Nephron progenitor cell (in vitro differentiated cells): ENCODE data around the gene MBD2.

Source experiments
- DNase-seq: peaks from one replicate; pipeline ENCODE4 v3.0.0; 2021
- H3K27ac Mint-ChIP-seq: 2 replicates; pipeline ENCODE4 v1.8.0; 2021; ENCODE audit warnings: mild to moderate bottlenecking, moderate library complexity, mixed read lengths
- H3K27me3 Mint-ChIP-seq: 2 replicates; pipeline ENCODE4 v1.8.0; 2021; ENCODE audit warnings: mild to moderate bottlenecking, low read depth, mixed read lengths; ENCODE audit not compliant: poor library complexity
- H3K36me3 Mint-ChIP-seq: 2 replicates; pipeline ENCODE4 v1.8.0; 2021; ENCODE audit warnings: low read depth, mixed read lengths
- H3K4me1 Mint-ChIP-seq: 2 replicates; pipeline ENCODE4 v1.8.0; 2021; ENCODE audit warnings: mixed read lengths
- H3K4me3 Mint-ChIP-seq: 2 replicates; pipeline ENCODE4 v1.8.0; 2021; ENCODE audit warnings: mild to moderate bottlenecking, moderate library complexity, mixed read lengths
- H3K9me3 Mint-ChIP-seq: 2 replicates; pipeline ENCODE4 v1.8.0; 2021; ENCODE audit warnings: mild to moderate bottlenecking, moderate library complexity, mixed read lengths
- CTCF ChIP-seq: fragments of 200-600 bp; sonication (generic); IDR thresholded peaks from 2 replicates; pipeline ENCODE4 v1.5.0; 2021; ENCODE audit warnings: antibody characterized with exemption

Gene MBD2

GRCh38 chr18:54159906-54160305 lies 64.6 kb downstream of the MBD2 start:
- Mint-ChIP-seq H3K27me3 (no peaks in the 10 kb centered on the region), H3K27ac (no peak overlapping the region), H3K36me3 (peaks cover 20% of the 10 kb centered on the region), H3K4me3 (no peak overlapping the region), H3K4me1 (peaks cover 17% of the 10 kb centered on the region), H3K9me3 (no peaks in the 10 kb centered on the region)
- no peak for TF ChIP-seq CTCF
- DNase-seq = no peak

- peaks cover 16% of the 10 kb centered on the region for H3K36me3 Mint-ChIP-seq
- DNase-seq = no peak
- no peaks in the 10 kb centered on the region for H3K27me3 Mint-ChIP-seq
- H3K4me1 Mint-ChIP-seq = peaks cover 21% of the 10 kb centered on the region
- no peaks in the 10 kb centered on the region for H3K9me3 Mint-ChIP-seq
- H3K4me3 Mint-ChIP-seq = no peak overlapping the region
- H3K27ac Mint-ChIP-seq = peak overlapping the region; percentile 8
- no peak for TF ChIP-seq CTCF
Observed at GRCh38 chr18:54157646-54158385, 66.7 kb downstream of the MBD2 start.

- Mint-ChIP-seq H3K36me3 (peaks cover 16% of the 10 kb centered on the region), H3K4me1 (peaks cover 32% of the 10 kb centered on the region), H3K9me3 (no peaks in the 10 kb centered on the region), H3K4me3 (no peak overlapping the region), H3K27me3 (no peaks in the 10 kb centered on the region), H3K27ac (no peak overlapping the region)
- DNase-seq = no peak
- TF ChIP-seq CTCF = no peak
Observed at GRCh38 chr18:54155412-54155811, 69.1 kb downstream of the MBD2 start.

- H3K4me1 Mint-ChIP-seq = peaks cover 25% of the 10 kb centered on the region
Observed at GRCh38 chr18:54154231-54154630, 70.2 kb downstream of the MBD2 start.

GRCh38 chr18:54151376-54151775 lies 73.1 kb downstream of the MBD2 start:
- no peak for TF ChIP-seq CTCF
- H3K27me3 Mint-ChIP-seq = no peaks in the 10 kb centered on the region
- H3K27ac Mint-ChIP-seq = no peak overlapping the region
- H3K4me1 Mint-ChIP-seq = peaks cover 16% of the 10 kb centered on the region
- DNase-seq = no peak
- no peaks in the 10 kb centered on the region for H3K36me3 Mint-ChIP-seq
- H3K4me3 Mint-ChIP-seq = no peak overlapping the region
- peaks cover 4% of the 10 kb centered on the region for H3K9me3 Mint-ChIP-seq

More at GRCh38 chr18:54154231-54154630, 70.2 kb downstream of the MBD2 start:
- Mint-ChIP-seq H3K36me3 (peaks cover 9% of the 10 kb centered on the region), H3K27me3 (no peaks in the 10 kb centered on the region), H3K4me3 (no peak overlapping the region), H3K9me3 (no peaks in the 10 kb centered on the region), H3K27ac (no peak overlapping the region)
- no peak for TF ChIP-seq CTCF
- no peak for DNase-seq

- Mint-ChIP-seq H3K4me1 (peaks cover 16% of the 10 kb centered on the region), H3K4me3 (no peak overlapping the region), H3K9me3 (peaks cover 4% of the 10 kb centered on the region), H3K27ac (no peak overlapping the region), H3K27me3 (no peaks in the 10 kb centered on the region), H3K36me3 (no peaks in the 10 kb centered on the region)
- TF ChIP-seq CTCF = no peak
- DNase-seq = no peak
Observed at GRCh38 chr18:54150226-54150625, 74.2 kb downstream of the MBD2 start.
